Aorta (tissue), 5 donors: ENCODE data around the gene RNF145. TPM values are rescaled to one million over a fixed set of nuclear protein-coding genes. Genes with fewer than 3 reads are reported as not detected.
"Not testable (repeated sequence)": the region's sequence is repeated elsewhere in the genome, so short reads cannot be mapped to it uniquely, and the experiment has no call there.

Experiments used
- ATAC-seq: fragments of 200-7000 bp; cut with Tn5 transposase; one replicate; pipeline ENCODE4 v1.9.1; 2022; ENCODE audit warnings: moderate library complexity; ENCODE audit not compliant: low FRiP score
- DNase-seq, 2 donors: peaks; one replicate each; pipeline ENCODE4 v3.0.0-alpha.2; 2020
- H3K27ac ChIP-seq, 2 donors: one replicate each; pipeline ENCODE4 v1.5.1; 2013; ENCODE audit warnings: low read length in 2 of 2, mild to moderate bottlenecking in 2 of 2, moderate library complexity in 2 of 2, control low read depth in 1 of 2, inconsistent platforms in 1 of 2, low read depth in 1 of 2
- H3K27me3 ChIP-seq, 2 donors: one replicate each; pipeline ENCODE4 v1.6.1; 2013; ENCODE audit warnings: control low read depth in 1 of 2, low read length in 1 of 2, mild to moderate bottlenecking in 1 of 2, moderate library complexity in 1 of 2; ENCODE audit not compliant: insufficient read depth in 2 of 2, control insufficient read depth in 1 of 2
- H3K36me3 ChIP-seq, 2 donors: one replicate each; pipeline ENCODE4 v1.6.1; 2013; ENCODE audit warnings: control low read depth in 1 of 2, low read length in 1 of 2, mild to moderate bottlenecking in 1 of 2; ENCODE audit not compliant: insufficient read depth in 2 of 2, control insufficient read depth in 1 of 2
- H3K4me1 ChIP-seq, 2 donors: one replicate each; pipeline ENCODE4 v1.6.1; 2013; ENCODE audit warnings: low read length in 2 of 2, control low read depth in 1 of 2, mild to moderate bottlenecking in 1 of 2, moderate library complexity in 1 of 2; ENCODE audit not compliant: insufficient read depth in 2 of 2, control insufficient read depth in 1 of 2
- H3K4me3 ChIP-seq, 2 donors: one replicate each; pipeline ENCODE4 v1.5.1; 2013; ENCODE audit warnings: low read length in 2 of 2, control low read depth in 1 of 2, mild to moderate bottlenecking in 1 of 2
- H3K9me3 ChIP-seq: one replicate; pipeline ENCODE4 v1.6.1; 2013; ENCODE audit warnings: mild to moderate bottlenecking, low read length; ENCODE audit not compliant: control insufficient read depth
- WGBS, 2 donors: extraction: QIAGEN DNeasy Blood & Tissue Kit; methylation state at CpG; one replicate each; pipeline ENCODE4 v1.1.7; 2013; 5-methylcytosine and 5-hydroxymethylcytosine counted together
- intact Hi-C, 2 donors: fragments of 100-400 bp; cut with DNase I; formaldehyde crosslinking; loops; one replicate each; pipeline versions ENCODE4 v1.14.2 to v1.15.0; 2022
- polyA plus RNA-seq, 2 donors: library from polyadenylated mRNA; stranded (reverse); fragments of 200-250 nt; gene quantifications; one replicate each; pipeline ENCODE4 v1.2.3, GENCODE V29; 2013
- total RNA-seq, 2 donors: library from RNA; stranded (reverse); fragmentation: NEBNext Ultra II Directional; extraction: Animal tissue kit (Norgen Biotek cat#: 25700); gene quantifications; one replicate each; pipeline ENCODE4 v1.2.1, GENCODE V29; 2021
- donor health status: healthy with polysubstance abuse.
- donor health status: Bipolar disorder and iron deficiency.
- donor health status: DM: no; HTN: no; CAD: no.
- donor health status: DM: no; HTN: no; CAD: no.
- donor health status: DM: yes; HTN: yes; CAD: no.

Gene RNF145
- total and polyA plus RNA-seq, 4 donors, result 17.9 to 67.8 (median 44.5) TPM

DNA sequence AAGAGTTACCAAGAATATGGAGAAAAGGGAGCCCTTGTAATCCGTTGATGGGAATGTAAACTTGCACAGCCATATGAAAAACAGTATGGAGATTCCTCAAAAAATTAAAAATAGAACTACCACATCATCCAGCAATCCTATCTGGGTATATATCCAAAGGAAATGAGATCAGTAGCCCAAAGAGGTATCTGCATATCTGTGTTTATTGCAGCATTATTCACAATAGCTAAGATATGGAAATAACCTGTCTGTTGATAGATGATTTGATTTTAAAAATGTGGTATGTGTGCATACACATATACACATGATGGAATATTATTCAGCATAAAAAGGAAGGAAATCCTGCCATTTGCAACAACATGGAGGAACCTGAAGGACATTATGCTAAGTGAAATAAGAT lies 61.4 kb downstream of the RNF145 start:
- no peaks in the 10 kb centered on the region for H3K4me1 ChIP-seq
- H3K4me3 ChIP-seq, result no peak overlapping the region
- intact Hi-C loops, result no loop called here
- WGBS, 2 donors, result 52 to 60% methylated on average over 1 of the region's 1 CpG
- no peaks in the 10 kb centered on the region for H3K27me3 ChIP-seq
- no peaks in the 10 kb centered on the region for H3K9me3 ChIP-seq
- no peak for DNase-seq
- no peak overlapping the region for H3K27ac ChIP-seq
- no peak for ATAC-seq
- no peaks in the 10 kb centered on the region for H3K36me3 ChIP-seq

DNA sequence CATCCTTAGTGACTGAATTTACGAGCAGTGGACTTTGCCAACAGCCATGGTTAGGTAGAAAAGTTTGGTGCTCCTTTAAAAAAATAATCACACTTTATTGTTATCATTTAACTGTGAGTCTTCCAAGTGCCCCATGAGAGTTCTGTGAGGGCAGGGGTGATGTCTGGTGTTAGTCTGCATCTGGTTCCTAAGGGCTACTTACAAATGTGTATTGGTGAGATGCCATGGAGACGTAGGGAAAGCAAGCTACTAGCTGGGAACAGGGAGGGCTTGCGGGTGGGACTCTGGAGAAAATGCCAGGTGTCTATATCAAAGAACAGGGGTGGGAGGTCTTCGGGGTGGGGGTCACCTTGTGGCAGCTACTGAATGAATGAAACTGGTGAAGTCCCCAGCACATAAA lies 62.5 kb downstream of the RNF145 start:
- H3K4me3 ChIP-seq, result no peak overlapping the region
- no peak for ATAC-seq
- no peaks in the 10 kb centered on the region for H3K36me3 ChIP-seq
- intact Hi-C loops, result no loop called here
- no peaks in the 10 kb centered on the region for H3K4me1 ChIP-seq
- 55 to 65% methylated on average over 4 of the region's 4 CpGs for WGBS, 2 donors
- no peaks in the 10 kb centered on the region for H3K27me3 ChIP-seq
- DNase-seq, result no peak
- H3K9me3 ChIP-seq, result no peaks in the 10 kb centered on the region
- no peak overlapping the region for H3K27ac ChIP-seq

DNA sequence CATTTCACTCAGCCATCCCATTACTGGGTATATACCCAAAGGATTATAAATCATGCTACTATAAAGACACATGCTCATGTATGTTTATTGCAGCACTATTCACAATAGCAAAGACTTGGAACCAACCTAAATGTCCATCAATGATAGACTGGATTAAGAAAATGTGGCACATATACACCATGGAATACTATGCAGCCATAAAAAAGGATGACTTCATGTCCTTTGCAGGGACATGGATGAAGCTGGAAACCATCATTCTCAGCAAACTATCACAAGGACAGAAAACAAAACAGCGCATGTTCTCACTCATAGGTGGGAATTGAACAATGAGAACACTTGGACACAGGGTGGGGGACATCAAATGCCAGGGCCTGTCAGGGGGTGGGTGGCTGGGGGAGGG lies 64.2 kb downstream of the RNF145 start:
- H3K27ac ChIP-seq, ATAC-seq, H3K4me1 ChIP-seq, H3K36me3 ChIP-seq, H3K9me3 ChIP-seq, intact Hi-C loops, DNase-seq, H3K4me3 ChIP-seq, H3K27me3 ChIP-seq: not testable (repeated sequence)
- 98 to 100% methylated on average over 1 of the region's 1 CpG for WGBS, 2 donors

DNA sequence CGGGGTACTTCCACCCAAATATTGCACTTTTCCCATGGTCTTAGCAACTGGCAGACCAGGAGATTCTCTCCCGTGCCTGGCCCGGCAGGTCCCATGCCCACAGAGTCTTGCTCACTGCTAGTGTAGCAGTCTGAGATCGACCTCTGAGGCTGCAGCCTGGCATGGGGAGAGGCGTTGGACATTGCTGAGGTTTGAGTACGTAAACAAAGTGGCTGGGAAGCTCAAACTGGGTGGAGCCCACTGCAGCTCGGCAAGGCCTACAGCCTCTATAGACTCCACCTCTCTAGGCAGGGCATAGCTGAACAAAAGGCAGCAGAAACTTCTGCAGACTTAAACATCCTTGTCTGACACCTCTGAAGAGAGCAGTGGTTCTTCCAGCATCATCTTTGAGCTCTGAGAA lies 69.6 kb downstream of the RNF145 start:
- DNase-seq (no peak), ATAC-seq (no peak)
- Histone ChIP-seq H3K9me3 (no peaks in the 10 kb centered on the region), H3K27ac (no peak overlapping the region), H3K36me3 (no peaks in the 10 kb centered on the region), H3K27me3 (peaks cover 0 to 2% of the 10 kb centered on the region in 2 donors), H3K4me3 (no peak overlapping the region), H3K4me1 (no peaks in the 10 kb centered on the region)
- WGBS, 2 donors, result 78 to 83% methylated on average over 7 of the region's 7 CpGs
- intact Hi-C loops, result loop anchor here (10.0 kb wide), 4 partner anchors 1065 to 1375 kb away; partner anchors contain the start of gene CLINT1 (in 2 of the 2)

DNA sequence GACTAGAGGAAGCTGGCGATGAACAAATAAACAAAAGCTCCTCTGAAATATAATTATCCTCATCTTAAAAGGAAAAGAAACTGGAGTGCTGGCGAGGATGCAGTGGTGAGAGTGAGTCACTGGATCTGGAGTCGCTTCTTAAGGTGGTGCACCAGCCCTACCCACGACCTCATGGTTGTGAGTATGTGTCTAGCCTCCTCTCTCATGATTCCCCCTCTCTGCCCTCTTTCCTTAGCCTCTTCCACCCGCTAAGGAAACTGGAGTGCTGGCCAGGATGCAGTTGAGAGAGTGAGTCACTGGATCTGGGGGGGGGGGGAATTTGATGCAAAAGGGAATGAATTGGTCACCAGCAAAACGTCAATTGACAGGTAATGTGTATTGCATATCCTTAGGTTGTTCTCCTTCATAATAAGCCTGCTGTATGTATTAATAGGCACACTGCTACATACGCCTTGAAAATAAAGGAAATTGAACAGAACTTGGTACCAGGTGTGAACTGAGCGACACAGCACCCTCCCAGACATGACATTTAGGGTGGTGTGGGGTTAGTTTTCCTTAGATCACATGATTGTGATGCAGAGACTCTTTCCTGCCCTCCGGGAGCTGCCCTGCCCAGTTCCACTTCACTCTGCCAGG lies 73.3 kb downstream of the RNF145 start:
- Histone ChIP-seq H3K9me3 (no peaks in the 10 kb centered on the region), H3K4me3 (no peak overlapping the region), H3K27ac (no peak overlapping the region), H3K27me3 (peaks cover 0 to 2% of the 10 kb centered on the region in 2 donors), H3K4me1 (no peaks in the 10 kb centered on the region), H3K36me3 (no peaks in the 10 kb centered on the region)
- 39% methylated on average over 9 of the region's 9 CpGs for WGBS, 2 donors
- DNase-seq (peak in 1 of 2 donors; percentile 40), ATAC-seq (no peak)
- intact Hi-C loops, result loop anchor here (10.0 kb wide), 4 partner anchors 1061 to 1371 kb away; partner anchors contain the start of gene CLINT1 (in 2 of the 2)

DNA sequence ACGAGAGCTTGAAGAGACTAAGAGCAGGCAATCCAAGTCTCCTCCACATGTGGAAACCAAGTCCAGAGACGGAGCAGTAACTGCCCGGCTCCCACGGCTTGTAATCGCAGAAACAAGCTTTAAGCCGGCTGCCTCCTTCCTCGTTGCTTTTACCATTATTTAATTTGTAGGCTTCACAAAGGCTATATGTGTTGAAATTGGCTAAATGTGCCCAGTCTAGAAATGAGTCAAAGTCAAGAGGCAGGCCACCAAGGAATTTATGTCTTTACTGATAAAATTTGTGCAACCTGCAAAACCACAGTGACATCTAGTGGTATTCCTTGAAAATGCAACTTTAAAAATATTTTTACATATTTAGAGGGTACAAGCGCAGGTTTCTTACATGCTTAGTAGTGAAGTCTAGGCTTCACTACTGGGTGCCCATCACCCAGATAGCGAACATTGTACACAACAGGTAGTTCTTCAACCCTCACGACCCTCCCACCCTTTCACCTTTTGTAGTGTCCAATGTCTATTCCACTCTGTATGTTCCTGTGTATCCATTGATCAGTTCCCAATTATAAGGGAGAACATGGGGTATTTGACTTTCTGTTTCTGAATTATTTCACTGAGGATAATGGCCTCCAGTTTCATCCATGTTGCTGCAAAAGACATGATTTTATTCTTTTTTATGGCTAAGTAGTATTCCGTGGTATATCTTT lies 76.2 kb downstream of the RNF145 start:
- peak; percentile 85 for ATAC-seq
- H3K9me3 ChIP-seq, result no peaks in the 10 kb centered on the region
- peak overlapping the region; percentile 29 to 79 for H3K4me3 ChIP-seq
- WGBS, 2 donors, result 10 to 13% methylated on average over 11 of the region's 11 CpGs
- intact Hi-C loops, result loop anchor here (5.0 to 10.0 kb wide), 8 partner anchors 956 to 1368 kb away; partner anchors contain the start of gene CLINT1 (in 2 of the 2)
- H3K27ac ChIP-seq, result peak overlapping the region; percentile 3 to 74
- H3K27me3 ChIP-seq, result no peaks in the 10 kb centered on the region
- no peaks in the 10 kb centered on the region for H3K36me3 ChIP-seq
- DNase-seq, result no peak
- H3K4me1 ChIP-seq, result no peaks in the 10 kb centered on the region

DNA sequence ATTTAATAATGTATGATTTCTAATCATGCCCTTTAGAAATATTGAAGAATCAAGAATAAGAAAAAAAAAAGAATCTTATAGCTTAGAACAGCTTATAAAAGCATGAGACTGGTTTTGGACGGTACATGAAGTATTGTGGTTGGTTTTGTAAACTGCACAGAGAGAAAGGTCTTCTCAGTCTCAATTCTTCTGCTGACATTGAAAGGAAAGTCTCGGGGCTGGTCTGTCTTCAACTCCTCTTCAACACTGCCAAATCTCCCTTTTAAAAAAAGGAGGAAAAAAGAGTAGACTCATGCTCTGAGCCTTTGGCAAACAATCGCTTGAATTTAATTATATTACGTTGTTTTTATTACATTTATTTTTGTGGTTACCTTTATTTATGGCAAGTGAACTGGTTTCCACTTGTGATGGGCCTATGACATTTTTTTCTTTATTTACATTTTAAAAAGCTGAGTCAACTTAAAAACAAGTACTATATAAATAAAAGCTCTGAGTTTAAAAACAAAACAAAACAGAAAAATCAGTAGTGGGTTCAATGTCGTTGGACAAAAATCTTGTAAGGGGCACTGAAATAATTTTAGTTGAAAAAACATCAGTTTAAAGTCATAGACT lies 76.8 kb downstream of the RNF145 start:
- 6 to 8% methylated on average over 5 of the region's 5 CpGs for WGBS, 2 donors
- no peaks in the 10 kb centered on the region for H3K9me3 ChIP-seq
- no peaks in the 10 kb centered on the region for H3K4me1 ChIP-seq
- H3K36me3 ChIP-seq, result no peaks in the 10 kb centered on the region
- intact Hi-C loops, result loop anchor here (5.0 to 10.0 kb wide), 8 partner anchors 955 to 1368 kb away; partner anchors contain the start of gene CLINT1 (in 2 of the 2)
- ATAC-seq, result peak; percentile 53
- H3K27ac ChIP-seq, result peak overlapping the region; percentile 3 to 74
- no peaks in the 10 kb centered on the region for H3K27me3 ChIP-seq
- DNase-seq, result no peak
- H3K4me3 ChIP-seq, result peak overlapping the region; percentile 29 to 79

DNA sequence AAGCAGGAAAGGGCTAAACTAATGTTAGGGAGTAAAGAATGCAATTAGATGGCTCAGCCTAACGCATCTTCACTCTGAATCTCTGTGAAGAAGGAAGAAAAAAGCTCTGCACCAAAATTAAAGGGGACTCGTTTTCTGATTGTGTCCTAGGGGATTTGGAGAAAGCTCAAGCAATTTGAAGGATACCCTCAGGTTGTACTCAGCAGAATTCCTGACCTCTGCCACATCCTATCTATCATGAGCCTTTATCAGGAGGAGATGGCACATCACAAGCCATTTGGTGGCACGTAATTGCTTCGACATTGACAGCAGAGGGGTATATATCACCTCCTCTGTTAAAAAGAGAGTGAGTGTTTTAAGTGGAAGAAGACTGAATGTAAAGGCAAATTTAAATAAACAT lies 77.4 kb downstream of the RNF145 start:
- no peaks in the 10 kb centered on the region for H3K36me3 ChIP-seq
- no peak overlapping the region for H3K4me3 ChIP-seq
- ATAC-seq, result no peak
- H3K27me3 ChIP-seq, result no peaks in the 10 kb centered on the region
- WGBS, 2 donors, result 87 to 88% methylated on average over 4 of the region's 4 CpGs
- no peaks in the 10 kb centered on the region for H3K9me3 ChIP-seq
- no peak for DNase-seq
- no peak overlapping the region for H3K27ac ChIP-seq
- no peaks in the 10 kb centered on the region for H3K4me1 ChIP-seq
- intact Hi-C loops, result loop anchor here (5.0 to 10.0 kb wide), 8 partner anchors 955 to 1367 kb away; partner anchors contain the start of gene CLINT1 (in 2 of the 2)
